GM18861 (cell line): ENCODE results near the gene ANKRD63.

Experiments
- ATAC-seq: cut with Tn5 transposase; IDR thresholded peaks from one replicate; pipeline ENCODE4 v1.9.1; 2021; ENCODE audit not compliant: unreplicated experiment

Gene ANKRD63

GRCh38 chr15:40295877-40296560 is 13.2 kb upstream of the ANKRD63 start:
- no peak for ATAC-seq

DNA sequence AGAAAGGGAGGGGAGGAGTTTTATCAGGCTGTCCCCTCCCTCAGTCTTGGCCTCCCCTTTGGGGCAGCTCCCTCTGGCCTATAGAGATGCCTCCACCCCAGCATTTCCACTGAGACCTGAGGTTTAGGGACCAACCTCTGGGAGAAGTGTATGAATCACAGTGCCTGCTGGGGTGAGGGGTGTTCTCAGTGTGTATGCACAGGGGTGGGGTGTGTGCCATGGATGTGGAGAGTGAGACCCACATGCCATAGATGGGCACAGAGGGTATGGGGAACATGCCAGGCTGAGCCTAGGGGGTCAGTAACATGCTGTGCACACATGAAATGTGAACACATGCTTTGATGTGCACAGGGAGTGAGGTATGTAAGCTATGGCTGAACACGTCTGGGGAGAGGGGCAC is 12.4 kb upstream of the ANKRD63 start:
- ATAC-seq: no peak

DNA sequence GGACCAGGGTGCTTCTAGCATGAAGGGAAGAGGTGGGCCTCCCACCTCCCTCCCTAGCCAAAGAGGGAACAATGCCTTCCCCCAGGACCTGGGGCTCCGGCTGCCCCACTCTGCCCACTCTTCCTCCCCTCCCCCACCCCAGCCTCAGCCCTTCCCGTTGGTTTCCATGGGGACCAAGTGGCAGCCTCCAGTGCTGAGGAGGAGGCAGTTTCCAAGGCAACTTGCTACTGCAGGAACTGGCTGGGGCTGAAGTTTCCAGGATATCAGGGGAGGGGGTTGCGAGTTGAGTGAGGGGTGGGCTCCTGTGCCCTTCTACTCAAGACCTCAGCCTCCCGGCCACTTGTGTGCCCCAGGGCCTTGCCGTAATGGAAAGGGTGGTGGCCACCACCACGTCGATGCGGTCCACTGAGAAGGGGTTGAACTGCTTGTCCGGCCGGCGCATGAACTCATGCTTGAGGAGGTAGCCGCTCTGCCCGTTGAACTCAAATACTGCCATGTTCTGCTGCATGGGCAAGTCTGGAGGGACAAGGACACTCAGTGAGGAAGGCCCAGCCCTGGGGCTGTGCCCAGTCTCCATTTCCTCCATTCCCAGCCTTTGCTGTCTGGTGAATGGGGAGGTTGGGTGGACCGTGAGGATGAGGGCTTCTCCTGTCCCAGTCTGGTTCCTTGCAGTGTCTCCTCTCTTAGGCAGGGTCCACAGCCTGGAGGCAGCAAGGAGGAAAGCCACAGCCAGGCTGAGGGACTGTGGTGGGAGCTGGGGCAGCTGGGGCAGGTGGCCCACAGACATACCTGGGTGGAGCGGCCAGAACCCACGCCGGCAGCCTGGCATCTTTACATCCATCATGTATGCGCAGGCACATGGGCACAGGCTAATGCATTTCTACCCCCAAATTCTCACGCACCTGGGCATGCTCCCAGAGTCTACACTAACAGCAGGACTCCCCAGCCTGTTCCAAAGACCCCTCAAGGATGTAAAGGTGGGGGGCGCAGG is 11.3 kb upstream of the ANKRD63 start:
- ATAC-seq: no peak

DNA sequence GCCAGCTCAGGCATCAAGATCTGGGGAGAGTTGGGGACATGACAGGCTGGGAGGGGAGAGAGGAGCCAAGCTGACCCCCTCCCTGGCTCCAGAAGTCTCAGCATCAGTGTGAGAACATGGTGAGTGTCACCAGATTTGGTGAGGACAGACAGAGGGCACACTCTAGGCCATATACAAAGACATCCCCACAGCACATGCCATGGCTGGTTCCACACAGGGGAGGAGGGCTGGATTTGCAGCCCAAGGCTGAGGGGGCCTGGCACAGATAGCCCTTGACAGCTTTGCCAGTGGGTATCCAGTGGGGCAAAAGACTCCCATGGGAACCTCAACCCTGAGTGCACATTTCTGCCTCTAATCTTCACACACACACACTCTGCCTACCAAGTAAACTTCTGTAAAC is 10.1 kb upstream of the ANKRD63 start:
- no peak for ATAC-seq

DNA sequence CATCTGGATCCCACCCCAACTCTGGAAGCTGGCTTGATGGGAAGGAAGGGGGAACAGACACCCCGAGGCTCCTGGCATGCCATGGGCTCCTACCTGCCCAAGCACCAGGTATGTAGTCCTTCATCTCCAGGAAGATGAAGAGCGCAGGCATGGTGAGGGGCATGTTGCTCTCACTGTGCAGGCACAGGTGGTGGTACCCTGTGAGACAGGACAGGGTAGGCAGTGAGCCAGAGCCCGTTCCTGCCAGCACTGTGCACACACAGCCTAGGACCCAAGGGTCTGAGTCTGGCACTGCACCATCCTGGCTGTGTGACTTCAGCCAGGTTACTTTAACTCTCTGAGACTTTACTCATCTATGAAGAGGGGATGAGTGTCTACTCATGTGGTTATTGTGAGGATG is 9.4 kb upstream of the ANKRD63 start:
- no peak for ATAC-seq

GRCh38 chr15:40290918-40291574 is 8.2 kb upstream of the ANKRD63 start:
- ATAC-seq: no peak

DNA sequence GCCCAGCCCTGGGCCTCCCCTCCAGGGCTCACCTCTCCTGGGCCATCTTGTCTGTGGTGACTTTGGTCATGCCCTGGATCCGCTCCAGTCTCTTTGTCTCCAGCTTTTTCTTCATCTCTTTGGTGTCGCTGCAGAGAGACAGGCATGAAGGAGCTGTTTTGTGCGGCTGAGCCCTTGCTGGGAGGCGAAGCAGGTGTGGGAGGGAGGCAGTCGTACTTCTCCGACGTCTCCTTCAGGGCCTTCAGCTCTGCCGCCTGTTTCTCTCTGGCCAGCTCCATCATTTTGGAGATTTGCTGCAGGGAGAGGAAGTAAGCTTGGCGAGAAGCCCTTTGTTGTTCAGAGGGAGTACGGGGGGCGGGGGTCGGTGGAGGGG is 7.7 kb upstream of the ANKRD63 start:
- ATAC-seq: no peak

GRCh38 chr15:40289140-40289775 is 6.4 kb upstream of the ANKRD63 start:
- ATAC-seq: no peak

GRCh38 chr15:40287968-40288367 is 5.1 kb upstream of the ANKRD63 start:
- no peak for ATAC-seq

- no peak for ATAC-seq
Measured at GRCh38 chr15:40287505-40287904, 4.6 kb upstream of the ANKRD63 start.

DNA sequence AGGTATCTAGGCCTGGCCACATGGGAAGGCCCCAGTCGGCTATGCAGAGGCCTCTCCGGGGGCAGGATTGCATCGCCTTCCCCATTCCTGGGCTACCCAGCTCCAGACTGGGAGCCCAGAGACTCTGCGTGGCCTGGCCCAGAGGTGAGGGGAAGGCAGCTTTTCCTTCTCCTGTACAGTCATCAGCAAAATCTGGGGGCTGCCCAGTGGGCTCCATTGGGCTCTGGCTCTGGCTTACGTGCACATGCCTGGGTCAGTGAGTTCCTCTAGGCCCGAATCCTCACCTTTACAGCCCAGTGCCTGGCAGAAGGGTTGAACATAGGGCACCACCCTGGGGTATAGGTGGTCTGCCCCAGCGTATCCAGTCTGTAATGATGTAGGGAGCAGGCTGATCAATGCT is 3.9 kb upstream of the ANKRD63 start:
- no peak for ATAC-seq

GRCh38 chr15:40286061-40286532 is 3.2 kb upstream of the ANKRD63 start:
- no peak for ATAC-seq

DNA sequence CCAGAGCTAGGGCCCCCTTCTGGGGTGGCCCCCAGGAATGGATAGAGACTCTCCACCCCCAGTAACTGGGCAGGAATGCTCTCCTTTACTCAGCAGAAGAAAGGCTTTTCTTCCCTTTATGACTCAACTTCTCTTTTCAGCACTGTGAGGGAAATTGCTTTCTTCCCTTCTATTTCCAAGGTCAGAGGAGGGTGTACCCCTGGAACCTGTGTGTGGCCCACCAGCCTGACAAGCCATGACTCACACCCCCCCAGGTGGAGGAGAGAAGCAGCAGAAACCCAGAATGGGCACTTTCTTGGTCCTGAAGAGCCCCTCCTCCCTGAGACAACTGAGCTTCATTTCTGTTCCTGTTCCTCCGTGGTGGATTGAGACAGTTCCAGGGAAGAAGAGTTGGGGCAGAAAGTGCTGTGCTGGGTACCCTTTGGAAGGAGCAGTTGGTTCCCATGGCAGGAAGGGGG is 2.7 kb upstream of the ANKRD63 start:
- no peak for ATAC-seq

GRCh38 chr15:40285151-40285550 is 2.3 kb upstream of the ANKRD63 start:
- ATAC-seq: no peak

GRCh38 chr15:40283615-40284300 is 894 bp upstream of the ANKRD63 start:
- no peak for ATAC-seq

DNA sequence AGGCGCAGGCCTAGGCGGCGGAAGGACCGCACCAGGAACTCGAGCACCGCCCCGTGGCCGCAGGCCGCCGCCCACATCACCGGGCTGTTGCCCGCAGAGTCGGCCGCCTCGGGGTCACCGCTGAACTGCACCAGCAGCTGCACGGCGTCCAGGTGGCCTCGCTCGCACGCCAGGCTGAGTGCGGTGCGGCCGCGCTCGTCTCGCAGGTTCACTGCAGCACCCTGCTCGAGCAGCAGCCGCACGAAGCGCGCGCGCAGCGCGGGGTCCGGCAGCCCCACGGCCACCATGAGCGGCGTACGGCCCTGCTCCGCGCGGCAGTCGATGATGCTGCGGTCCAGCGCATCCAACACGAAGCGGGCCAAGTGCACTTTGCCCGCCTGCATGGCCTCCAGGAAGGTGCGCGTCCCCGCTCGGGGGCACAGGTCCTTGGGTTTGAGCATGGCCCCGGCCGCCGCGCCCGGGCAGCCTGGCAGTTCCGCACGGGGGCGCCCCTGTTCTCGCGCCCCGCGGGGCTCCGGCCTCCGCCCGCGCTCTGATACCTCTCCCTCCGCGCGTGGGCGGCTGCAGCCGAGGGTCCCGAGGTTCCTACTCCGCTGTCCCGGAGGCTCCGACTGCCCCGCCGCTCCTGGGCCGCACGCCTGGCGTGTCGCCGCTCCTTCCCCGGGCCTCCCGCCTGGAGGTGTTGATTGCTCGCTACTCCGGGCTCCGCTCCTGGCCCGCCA is 556 bp downstream of the ANKRD63 start:
- no peak for ATAC-seq

- ATAC-seq: no peak
Measured at GRCh38 chr15:40281801-40282146, 1.1 kb downstream of the ANKRD63 start.

- ATAC-seq: no peak
Measured at GRCh38 chr15:40281057-40281800, 1.6 kb downstream of the ANKRD63 start.
